Heart left ventricle (tissue), 16 donors: ENCODE data around the gene DTNB. TPM values are rescaled to one million over a fixed set of nuclear protein-coding genes. Genes with fewer than 3 reads are reported as not detected.

ENCODE experiments used
- ATAC-seq, 4 donors: fragments of 200-7000 bp; cut with Tn5 transposase; one replicate each; pipeline ENCODE4 v1.9.1; 2020 to 2022; ENCODE audit warnings: moderate library complexity in 4 of 4, mild to moderate bottlenecking in 3 of 4, moderate number of reproducible peaks in 1 of 4
- DNase-seq, 5 donors: peaks; one replicate each; pipeline ENCODE4 v3.0.0-alpha.2; 2020
- H3K27ac ChIP-seq, 12 donors: fragments of 200-600 bp; sonication (generic) in 4 of 12; one replicate each; pipeline versions ENCODE4 v1.5.0 to v1.8.0; 2016 to 2022; ENCODE audit warnings: mild to moderate bottlenecking in 2 of 12
- H3K27me3 ChIP-seq, 9 donors: fragments of 200-600 bp; sonication (generic) in 2 of 9; one replicate each; pipeline versions ENCODE4 v1.5.1 to v1.8.0; 2016 to 2022; ENCODE audit warnings: mild to moderate bottlenecking in 3 of 9
- H3K36me3 ChIP-seq, 9 donors: fragments of 200-600 bp; sonication (generic) in 2 of 9; one replicate each; pipeline versions ENCODE4 v1.5.0 to v1.8.0; 2018 to 2022; ENCODE audit warnings: mild to moderate bottlenecking in 2 of 9
- H3K4me1 ChIP-seq, 12 donors: fragments of 200-600 bp; sonication (generic) in 4 of 12; one replicate each; pipeline versions ENCODE4 v1.5.0 to v1.8.0; 2016 to 2022; ENCODE audit warnings: mild to moderate bottlenecking in 3 of 12
- H3K4me3 ChIP-seq, 12 donors: fragments of 200-600 bp; sonication (generic) in 4 of 12; one replicate each; pipeline versions ENCODE4 v1.5.0 to v1.8.0; 2017 to 2022; ENCODE audit warnings: mild to moderate bottlenecking in 9 of 12, moderate library complexity in 4 of 12
- H3K9me3 ChIP-seq, 12 donors: fragments of 200-600 bp; sonication (generic) in 4 of 12; one replicate each; pipeline versions ENCODE4 v1.5.0 to v1.8.0; 2016 to 2022; ENCODE audit warnings: mild to moderate bottlenecking in 1 of 12
- CTCF ChIP-seq, 12 donors: fragments of 200-600 bp; sonication (generic) in 4 of 12; IDR thresholded peaks; one replicate each; pipeline versions ENCODE4 v1.5.0 to v1.8.0; 2018 to 2022; ENCODE audit warnings: antibody characterized with exemption in 12 of 12, mild to moderate bottlenecking in 5 of 12
- POLR2A ChIP-seq, 2 donors: fragments of 450-650 bp; IDR thresholded peaks; one replicate each; pipeline ENCODE4 v1.6.1; 2017; ENCODE audit warnings: antibody characterized with exemption in 2 of 2, mild to moderate bottlenecking in 2 of 2, moderate library complexity in 2 of 2
- WGBS, 4 donors: extraction: QIAGEN DNeasy Blood & Tissue Kit in 2 of 4; methylation state at CpG; one replicate each; pipeline versions ENCODE4 v1.1.5 to v1.1.7; 2013 to 2018; 5-methylcytosine and 5-hydroxymethylcytosine counted together
- intact Hi-C, 10 donors: fragments of 100-400 bp; cut with DNase I; formaldehyde crosslinking; loops; one replicate each; pipeline versions ENCODE4 v1.11.1 to v1.14.2; 2022
- polyA plus RNA-seq, 2 donors: library from polyadenylated mRNA; stranded (reverse); fragments of 200-250 nt; gene quantifications; one replicate each; pipeline ENCODE4 v1.2.3, GENCODE V29; 2013
- total RNA-seq, 9 donors: library from RNA; depleted of rRNA in 2 of 9; stranded (reverse); fragments of >200 nt in 2 of 9; fragmentation: NEBNext Ultra II Directional in 3 of 9; extraction: Animal tissue kit (Norgen Biotek cat#: 25700) in 3 of 9; gene quantifications; one replicate each; pipeline versions ENCODE4 v1.1.0 to v1.2.4, GENCODE V29; 2016 to 2023
- donor health status: ischemic (EF 13 %, LVEDD 7.1; RV severe dilation, severe dysfunction).
- donor health status: healthy with polysubstance abuse.
- donor health status: DM: no; HTN: yes; CAD: no.
- donor health status: DM: no; HTN: no; CAD: no.
- donor health status: ischemic (EF 25% LVEDD 6.9; RV normal size, moderate dysfunction).
- donor health status: ischemic (EF 25% LVEDD 5.7; RV mildly dilated, moderate dysfunction).
- donor health status: healthy.
- donor health status: DM: yes; HTN: yes; CAD: no.
- donor health status: ischemic (EF 35%, LVEDD 5.7; RV mildly dilated, moderate dysfunction).
- donor health status: nonischemic (EF 11% LVEDD 7.7; RV severe dilation, severe dysfunction).
- donor health status: DM: yes; HTN: yes; CAD: no.
- donor health status: PGD.
- donor health status: ischemic (EF 29% LVEDD 5.4; RV normal size, mild dysfunction).
- donor health status: nonischemic (EF 23%, LVEDD 6.1; RV moderate dilation, normal function).

The DTNB gene
- total and polyA plus RNA-seq, 11 donors: 2.5 to 17.3 (median 5.6) TPM

- intact Hi-C loops: loop anchor here in 2 of 10 donors (10.0 kb wide), 2 partner anchors 75 to 85 kb away; no protein-coding TSS in a partner anchor
- TF ChIP-seq POLR2A (IDR thresholded peaks at IDR 0.05): no peak
- TF ChIP-seq CTCF (IDR thresholded peaks at IDR 0.05): no peak
- WGBS, 4 donors: 16 to 50% (median 27%) methylated on average over 1 of the region's 1 CpG
Observed at GRCh38 chr2:25690058-25690457, 16.7 kb upstream of the DTNB start.

GRCh38 chr2:25688236-25688635 lies 14.9 kb upstream of the DTNB start:
- Histone ChIP-seq H3K27me3 (no peaks in the 10 kb centered on the region), H3K9me3 (no peaks in the 10 kb centered on the region), H3K4me1 (peaks cover 0 to 2% (median 0%) of the 10 kb centered on the region in 12 donors), H3K27ac (no peak overlapping the region), H3K36me3 (no peaks in the 10 kb centered on the region), H3K4me3 (no peak overlapping the region)
- ATAC-seq (no peak), DNase-seq (no peak)
- 84 to 95% (median 89%) methylated on average over 6 of the region's 6 CpGs for WGBS, 4 donors
- no peak for TF ChIP-seq CTCF (IDR thresholded peaks at IDR 0.05)
- TF ChIP-seq POLR2A (IDR thresholded peaks at IDR 0.05): no peak
- intact Hi-C loops: no loop called here

More at GRCh38 chr2:25690058-25690457, 16.7 kb upstream of the DTNB start:
- DNase-seq: no peak
- H3K4me1 ChIP-seq: peaks cover 0 to 2% (median 0%) of the 10 kb centered on the region in 12 donors
- no peak overlapping the region for H3K4me3 ChIP-seq
- no peak for ATAC-seq
- no peaks in the 10 kb centered on the region for H3K36me3 ChIP-seq
- H3K27ac ChIP-seq: no peak overlapping the region
- no peaks in the 10 kb centered on the region for H3K27me3 ChIP-seq
- no peaks in the 10 kb centered on the region for H3K9me3 ChIP-seq

GRCh38 chr2:25685741-25686140 lies 12.4 kb upstream of the DTNB start:
- 93 to 97% (median 95%) methylated on average over 2 of the region's 2 CpGs for WGBS, 4 donors

More at GRCh38 chr2:25685741-25686140, 12.4 kb upstream of the DTNB start:
- Histone ChIP-seq H3K4me3 (no peak overlapping the region), H3K36me3 (no peaks in the 10 kb centered on the region), H3K4me1 (no peaks in the 10 kb centered on the region), H3K9me3 (no peaks in the 10 kb centered on the region), H3K27me3 (no peaks in the 10 kb centered on the region), H3K27ac (no peak overlapping the region)
- ATAC-seq: no peak
- intact Hi-C loops: no loop called here
- TF ChIP-seq POLR2A (IDR thresholded peaks at IDR 0.05) (no peak), CTCF (IDR thresholded peaks at IDR 0.05) (no peak)
- no peak for DNase-seq
